GM21717 (cell line): ENCODE data around the gene AFDN.

ENCODE experiments used
- ATAC-seq: cut with Tn5 transposase; IDR thresholded peaks from one replicate; pipeline ENCODE4 v1.9.1; 2021; ENCODE audit warnings: mild to moderate bottlenecking, moderate library complexity; ENCODE audit not compliant: unreplicated experiment

The AFDN gene, protein sequence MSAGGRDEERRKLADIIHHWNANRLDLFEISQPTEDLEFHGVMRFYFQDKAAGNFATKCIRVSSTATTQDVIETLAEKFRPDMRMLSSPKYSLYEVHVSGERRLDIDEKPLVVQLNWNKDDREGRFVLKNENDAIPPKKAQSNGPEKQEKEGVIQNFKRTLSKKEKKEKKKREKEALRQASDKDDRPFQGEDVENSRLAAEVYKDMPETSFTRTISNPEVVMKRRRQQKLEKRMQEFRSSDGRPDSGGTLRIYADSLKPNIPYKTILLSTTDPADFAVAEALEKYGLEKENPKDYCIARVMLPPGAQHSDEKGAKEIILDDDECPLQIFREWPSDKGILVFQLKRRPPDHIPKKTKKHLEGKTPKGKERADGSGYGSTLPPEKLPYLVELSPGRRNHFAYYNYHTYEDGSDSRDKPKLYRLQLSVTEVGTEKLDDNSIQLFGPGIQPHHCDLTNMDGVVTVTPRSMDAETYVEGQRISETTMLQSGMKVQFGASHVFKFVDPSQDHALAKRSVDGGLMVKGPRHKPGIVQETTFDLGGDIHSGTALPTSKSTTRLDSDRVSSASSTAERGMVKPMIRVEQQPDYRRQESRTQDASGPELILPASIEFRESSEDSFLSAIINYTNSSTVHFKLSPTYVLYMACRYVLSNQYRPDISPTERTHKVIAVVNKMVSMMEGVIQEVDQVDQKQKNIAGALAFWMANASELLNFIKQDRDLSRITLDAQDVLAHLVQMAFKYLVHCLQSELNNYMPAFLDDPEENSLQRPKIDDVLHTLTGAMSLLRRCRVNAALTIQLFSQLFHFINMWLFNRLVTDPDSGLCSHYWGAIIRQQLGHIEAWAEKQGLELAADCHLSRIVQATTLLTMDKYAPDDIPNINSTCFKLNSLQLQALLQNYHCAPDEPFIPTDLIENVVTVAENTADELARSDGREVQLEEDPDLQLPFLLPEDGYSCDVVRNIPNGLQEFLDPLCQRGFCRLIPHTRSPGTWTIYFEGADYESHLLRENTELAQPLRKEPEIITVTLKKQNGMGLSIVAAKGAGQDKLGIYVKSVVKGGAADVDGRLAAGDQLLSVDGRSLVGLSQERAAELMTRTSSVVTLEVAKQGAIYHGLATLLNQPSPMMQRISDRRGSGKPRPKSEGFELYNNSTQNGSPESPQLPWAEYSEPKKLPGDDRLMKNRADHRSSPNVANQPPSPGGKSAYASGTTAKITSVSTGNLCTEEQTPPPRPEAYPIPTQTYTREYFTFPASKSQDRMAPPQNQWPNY (N-terminal part only)

DNA sequence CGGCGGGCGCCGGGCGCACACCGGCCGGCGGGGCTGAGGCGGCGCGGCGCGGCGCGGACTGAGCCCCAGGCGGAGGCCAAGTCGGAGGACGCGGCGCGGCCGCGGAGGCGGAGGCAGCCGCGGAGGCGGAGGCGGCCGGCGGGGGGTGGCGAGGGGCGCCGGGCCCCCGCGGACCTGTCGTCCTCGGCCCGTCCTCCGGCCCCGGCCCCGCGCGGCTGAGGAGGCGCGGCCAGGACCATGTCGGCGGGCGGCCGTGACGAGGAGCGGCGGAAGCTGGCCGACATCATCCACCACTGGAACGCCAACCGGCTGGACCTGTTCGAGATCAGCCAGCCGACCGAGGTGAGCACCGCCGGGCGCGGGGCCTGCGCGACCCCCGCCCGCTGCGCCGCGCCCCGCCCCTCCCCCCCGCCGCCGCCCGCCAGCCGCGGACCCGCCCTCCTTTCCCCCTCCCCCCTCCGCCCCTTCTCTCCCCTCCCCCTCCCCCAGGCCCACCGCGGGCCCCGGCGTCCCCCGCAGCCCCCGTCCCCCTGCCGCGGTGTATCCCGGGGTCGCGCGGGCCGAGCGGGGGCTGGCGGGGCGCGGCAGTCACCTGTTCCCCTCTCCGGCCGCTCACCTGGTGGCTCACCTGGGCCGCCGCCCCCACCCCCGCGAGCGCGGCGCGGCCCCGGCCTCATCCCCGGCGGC, at the start of gene AFDN:
AFDN (plus strand) TSS at position 16 of the 687 bp plus-strand sequence; CDS start at position 238, 222 bp downstream.
- ATAC-seq, result peak; percentile 31

- no peak for ATAC-seq
Observed at GRCh38 chr6:167778497-167779128, 48.1 kb upstream of the AFDN start.

DNA sequence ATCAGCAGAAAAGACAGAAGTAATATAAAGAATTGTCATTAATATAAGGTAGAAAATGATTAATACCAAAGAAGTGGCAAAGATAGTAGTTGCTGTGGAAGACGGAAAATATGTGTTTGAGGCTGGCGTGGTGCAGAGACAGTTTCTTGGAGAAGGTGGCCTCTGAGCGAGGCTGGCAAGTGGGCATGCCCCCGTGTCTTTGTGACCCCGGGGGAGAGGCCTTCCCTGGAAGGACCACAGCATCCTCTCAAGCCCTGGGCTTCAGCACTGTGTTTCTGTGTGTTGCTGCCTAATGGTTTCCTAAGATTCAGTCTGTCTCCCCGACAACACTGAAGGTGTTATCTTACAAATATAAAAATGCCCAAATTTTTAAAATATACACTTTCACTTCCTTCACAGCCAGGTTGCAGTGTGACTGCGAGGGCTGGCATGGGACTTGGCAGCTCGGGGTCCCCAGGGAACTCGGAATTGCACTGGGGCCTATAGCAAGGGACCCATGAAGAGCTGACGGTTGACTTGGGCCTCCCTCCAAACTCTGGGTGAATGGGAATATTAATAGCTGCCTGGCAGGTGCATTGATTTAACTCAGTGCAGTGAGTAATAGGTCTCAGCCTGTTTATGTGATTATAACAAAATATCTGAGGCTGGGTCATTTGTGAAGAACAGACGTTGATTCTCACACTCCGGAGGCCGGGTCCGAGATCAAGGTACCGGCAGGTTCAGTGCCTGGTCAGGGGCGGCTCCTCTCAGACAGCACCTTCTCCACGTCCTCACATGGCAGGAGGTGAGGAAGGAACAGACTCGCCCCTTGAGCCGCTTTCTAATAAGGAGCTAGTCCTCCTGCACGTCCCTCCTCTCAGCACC, 47.4 kb upstream of the AFDN start:
- ATAC-seq, result no peak

GRCh38 chr6:167779993-167780655, 46.6 kb upstream of the AFDN start:
- no peak for ATAC-seq

DNA sequence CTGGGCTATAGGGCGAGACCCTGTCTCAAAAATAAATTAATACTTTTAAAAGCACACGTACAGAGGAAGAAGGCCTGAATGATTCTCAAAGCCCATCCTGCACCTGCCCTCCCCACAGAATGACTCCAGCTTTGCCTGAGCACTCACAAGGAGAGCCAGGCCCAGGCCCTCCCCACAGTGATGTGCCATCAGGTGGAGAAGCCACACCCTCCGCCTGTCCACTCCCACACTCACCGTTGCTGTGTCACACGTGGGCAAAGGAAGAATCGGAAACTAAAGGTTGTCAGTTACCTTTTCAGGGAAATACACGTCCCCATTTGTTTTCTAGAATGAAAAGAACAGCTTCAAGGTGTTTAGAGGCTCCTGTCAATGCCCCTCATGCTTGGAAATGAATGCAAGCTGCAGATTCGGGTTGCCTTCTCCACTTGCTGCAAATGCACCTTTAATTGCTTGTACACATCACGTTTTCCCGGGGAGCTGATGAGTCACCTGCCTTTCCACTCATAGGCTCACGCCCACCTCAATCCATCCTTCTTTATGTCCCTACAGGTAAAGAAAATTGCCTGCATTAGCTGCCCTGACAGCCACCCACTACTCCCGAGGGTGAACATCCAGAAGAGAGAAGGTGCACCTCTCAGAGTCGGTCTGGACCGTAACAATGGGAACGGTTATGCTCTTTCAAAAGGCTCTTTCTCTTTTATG, 45.5 kb upstream of the AFDN start:
- ATAC-seq, result no peak

DNA sequence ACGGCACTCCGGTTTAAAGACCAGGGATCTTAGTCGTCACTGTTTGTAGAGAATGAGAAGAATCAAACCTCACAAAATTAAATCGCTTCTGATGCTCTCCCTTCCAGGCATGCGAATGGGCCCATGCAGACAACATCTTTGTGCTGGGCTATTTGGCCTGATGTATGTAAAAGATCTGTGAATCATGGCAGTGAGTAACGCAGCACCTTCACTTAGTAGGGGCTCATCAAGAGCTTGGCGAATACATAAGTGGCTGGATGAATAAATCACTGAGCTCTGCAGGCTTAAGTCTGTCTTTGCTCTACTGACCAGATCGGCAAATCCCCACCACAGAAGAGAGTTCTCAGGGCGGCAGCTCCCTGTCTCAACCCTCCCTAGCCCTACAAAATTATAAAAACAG, 44.8 kb upstream of the AFDN start:
- ATAC-seq, result no peak

GRCh38 chr6:167782698-167783517, 43.8 kb upstream of the AFDN start:
- no peak for ATAC-seq

GRCh38 chr6:167786853-167787675, 39.6 kb upstream of the AFDN start:
- no peak for ATAC-seq

- no peak for ATAC-seq
Observed at GRCh38 chr6:167787896-167788562, 38.7 kb upstream of the AFDN start.

DNA sequence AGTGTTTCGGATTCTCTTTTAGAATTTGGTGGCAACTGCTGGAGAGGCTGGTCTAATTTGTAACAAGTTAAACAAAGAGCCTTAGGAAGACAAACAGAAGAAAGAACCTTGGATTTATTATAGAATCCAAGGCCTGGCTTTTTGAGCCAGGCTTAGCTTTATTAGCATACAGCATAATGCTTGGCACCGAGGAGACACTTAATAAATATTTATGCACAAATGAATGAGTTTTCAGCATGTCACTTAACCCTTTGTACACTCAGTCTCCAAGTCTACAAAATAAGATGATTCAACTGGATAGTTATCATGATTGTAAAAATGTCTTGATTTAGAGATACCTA, 38.2 kb upstream of the AFDN start:
- no peak for ATAC-seq

- ATAC-seq, result no peak
Observed at GRCh38 chr6:167789358-167789757, 37.4 kb upstream of the AFDN start.

DNA sequence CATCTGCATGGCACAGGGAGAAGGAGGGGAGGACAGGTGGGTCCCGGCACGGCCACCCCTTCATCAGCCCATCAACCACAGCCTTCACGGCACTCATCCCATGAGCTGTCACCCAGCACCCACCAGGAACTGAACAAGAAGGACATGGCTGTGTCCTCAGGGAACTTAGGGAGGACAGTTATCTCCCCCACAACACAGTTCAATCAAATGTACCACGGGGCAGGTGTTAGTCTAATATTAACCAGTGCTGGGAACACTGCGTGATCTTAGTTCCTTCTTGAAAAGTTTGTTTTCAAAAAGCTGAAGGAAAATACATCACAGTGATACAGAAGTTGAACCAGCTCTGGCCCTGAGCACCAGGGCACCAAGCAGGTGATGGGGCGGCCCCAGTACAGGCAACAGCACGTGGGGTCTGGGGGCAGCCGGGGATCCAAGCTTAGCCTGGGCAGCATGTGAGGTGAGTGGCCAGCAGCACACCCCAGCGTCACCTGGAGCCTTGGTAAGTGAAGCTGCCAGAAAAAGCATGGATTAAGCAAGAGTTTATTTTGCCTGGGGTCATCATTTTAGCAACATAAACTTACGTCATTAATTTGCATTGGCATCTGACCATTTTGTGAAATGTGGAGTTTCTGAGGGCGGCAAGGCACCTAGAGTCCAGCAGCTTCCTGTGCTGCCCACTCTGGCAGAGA, 35.5 kb upstream of the AFDN start:
- ATAC-seq, result no peak

DNA sequence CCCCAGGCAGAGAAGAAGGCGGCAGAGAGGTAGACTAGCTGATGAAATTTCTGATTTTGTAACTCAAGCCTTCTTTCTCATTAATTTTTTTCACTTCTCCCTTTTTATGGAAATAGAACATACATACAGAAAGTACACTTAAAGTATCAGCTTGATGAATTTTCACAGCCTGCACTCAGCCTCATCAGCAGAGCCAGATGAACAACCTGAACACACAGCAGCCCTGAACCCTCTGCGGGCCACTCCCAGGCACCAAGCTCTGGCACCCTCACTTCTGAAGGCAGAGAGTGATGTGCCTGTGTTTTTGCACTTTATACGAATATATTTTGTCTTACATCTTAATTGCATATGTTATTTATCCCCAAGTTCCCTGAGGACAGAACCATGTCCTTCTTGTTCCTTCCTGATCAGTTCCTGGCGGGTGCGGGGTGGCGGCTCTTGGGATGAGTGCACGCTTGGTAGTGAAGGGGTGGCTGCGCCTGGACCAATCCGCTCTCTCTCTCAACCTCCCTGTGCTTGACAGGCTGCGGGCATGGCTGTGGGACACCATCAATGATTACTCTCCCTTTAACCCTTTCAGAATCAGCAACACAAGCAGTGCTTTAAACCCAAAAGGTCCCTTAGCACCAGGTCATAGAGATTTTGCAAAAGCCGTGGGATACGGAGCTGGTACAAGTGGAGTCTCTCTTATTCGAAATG, 34.8 kb upstream of the AFDN start:
- ATAC-seq, result no peak

GRCh38 chr6:167793421-167793820, 33.3 kb upstream of the AFDN start:
- no peak for ATAC-seq
